Stimulated activated CD8-positive, alpha-beta memory T cell treated with anti-CD3 and anti-CD28 coated beads, Interleukin-15, amount 100 ng/mL, for 4 hours (primary cell): ENCODE measurements around the gene ACCSL.

Experiments
- DNase-seq, 2 donors: peaks; one replicate each; pipeline ENCODE4 v3.0.0-alpha.2; 2020; ENCODE audit warnings: low read depth in 2 of 2

The ACCSL gene

GRCh38 chr11:44096360-44097185, 48.8 kb downstream of the ACCSL start:
- DNase-seq = no peak

GRCh38 chr11:44097821-44098220, 50.0 kb downstream of the ACCSL start:
- DNase-seq = no peak

GRCh38 chr11:44101098-44101497, 53.3 kb downstream of the ACCSL start:
- no peak for DNase-seq

- DNase-seq = no peak
Measured at GRCh38 chr11:44104481-44105294, 56.9 kb downstream of the ACCSL start.

- no peak for DNase-seq
Measured at GRCh38 chr11:44108260-44108659, 60.5 kb downstream of the ACCSL start.
